Measurements from ENCODE around the gene E2F3.

- TF ChIP-seq RARB (CRISPR knock-in tag; IDR thresholded peaks at IDR 0.05) (no peak), PATZ1 (CRISPR knock-in tag; IDR thresholded peaks at IDR 0.05; ENCODE audit: borderline replicate concordance) (no peak), ZNF8 (CRISPR knock-in tag; IDR thresholded peaks at IDR 0.05) (no peak), TSHZ2 (CRISPR knock-in tag; IDR thresholded peaks at IDR 0.05) (no peak), OSR1 (CRISPR knock-in tag; IDR thresholded peaks at IDR 0.05) (no peak), CREB5 (CRISPR knock-in tag; IDR thresholded peaks at IDR 0.05; ENCODE audit: low read depth) (no peak), ZNF565 (CRISPR knock-in tag; conservative IDR thresholded peaks at IDR 0.05; ENCODE audit: low read depth) (no peak), ZNF70 (CRISPR knock-in tag; IDR thresholded peaks at IDR 0.05) (no peak), ZFP3 (CRISPR knock-in tag; IDR thresholded peaks at IDR 0.05) (no peak), ESRRG (CRISPR knock-in tag; IDR thresholded peaks at IDR 0.05) (no peak), ARNTL (CRISPR knock-in tag; IDR thresholded peaks at IDR 0.05; ENCODE audit: borderline replicate concordance, low read depth) (no peak), ZFP30 (CRISPR knock-in tag; IDR thresholded peaks at IDR 0.05) (no peak)
These were observed 96.3 kb downstream of the E2F3 start for GRCh38 chr6:20498041-20498385.
